Adrenal gland (tissue), 12 donors: ENCODE data around the gene CARD10. TPM values are rescaled to one million over a fixed set of nuclear protein-coding genes. Genes with fewer than 3 reads are reported as not detected.

Experiments used
- DNase-seq, 7 donors: peaks; one replicate each; pipeline ENCODE4 v3.0.0-alpha.2; 2019 to 2020
- H3K27ac ChIP-seq, 5 donors: fragments of 200-600 bp; sonication (generic) in 4 of 5; 1 replicate in 3 of 5; 2 replicates in 2 of 5; pipeline versions ENCODE4 v1.5.1 to v1.8.0; 2016 to 2020; ENCODE audit warnings: mild to moderate bottlenecking in 1 of 5
- H3K27me3 ChIP-seq: fragments of 200-600 bp; 2 replicates; pipeline ENCODE4 v1.8.0; 2021
- H3K36me3 ChIP-seq, 2 donors: fragments of 200-600 bp; replicated peaks in 1 of 2; 1 replicate in 1 of 2; 2 replicates in 1 of 2; pipeline versions ENCODE4 v1.5.1 to v1.8.0; 2018 to 2022
- H3K4me1 ChIP-seq, 2 donors: fragments of 200-600 bp; replicated peaks in 1 of 2; 1 replicate in 1 of 2; 2 replicates in 1 of 2; pipeline versions ENCODE4 v1.5.1 to v1.8.0; 2018 to 2021
- H3K4me3 ChIP-seq, 4 donors: fragments of 200-600 bp; sonication (generic) in 3 of 4; one replicate each; pipeline ENCODE4 v1.5.1; 2016 to 2018
- H3K9me3 ChIP-seq, 3 donors: fragments of 200-600 bp; sonication (generic) in 1 of 3; replicated peaks in 1 of 3; 1 replicate in 2 of 3; 2 replicates in 1 of 3; pipeline versions ENCODE4 v1.5.1 to v1.8.0; 2016 to 2021
- CTCF ChIP-seq, 6 experiments: fragments of 450-650 bp in 4 of 6; fragments of 200-600 bp in 2 of 6; sonication (generic) in 1 of 6; IDR thresholded peaks; 1 replicate in 5 of 6; 2 replicates in 1 of 6; pipeline versions ENCODE4 v1.5.1 to v1.8.0; 2016 to 2021; ENCODE audit warnings: antibody characterized with exemption in 6 of 6, mild to moderate bottlenecking in 2 of 6, moderate library complexity in 1 of 6
- POLR2A ChIP-seq, 2 donors: fragments of 450-650 bp; IDR thresholded peaks; one replicate each; pipeline ENCODE4 v1.6.1; 2017; ENCODE audit warnings: antibody characterized with exemption in 2 of 2, mild to moderate bottlenecking in 2 of 2, moderate library complexity in 1 of 2
- WGBS, 4 donors: extraction: QIAGEN DNeasy Blood & Tissue Kit in 2 of 4; methylation state at CpG; one replicate each; pipeline versions ENCODE4 v1.1.5 to v1.1.7; 2013 to 2017; 5-methylcytosine and 5-hydroxymethylcytosine counted together
- intact Hi-C, 2 donors: fragments of 100-400 bp; cut with DNase I; formaldehyde crosslinking; loops; one replicate each; pipeline versions ENCODE4 v1.14.1 to v1.15.0; 2022 to 2023
- polyA plus RNA-seq, 3 donors: library from polyadenylated mRNA; stranded (reverse); fragments of 200-250 nt in 2 of 3; fragments of 350-450 nt in 1 of 3; fragmentation: Illumina TruSeq in 1 of 3; extraction: RNeasy Lipid Tissue Mini Kit (QIAGEN cat#74804) in 1 of 3; gene quantifications; one replicate each; pipeline ENCODE4 v1.2.3, GENCODE V29; 2013 to 2014
- total RNA-seq, 9 donors: library from RNA; depleted of rRNA in 4 of 9; stranded (reverse); fragments of >200 nt in 4 of 9; fragments of 120-200 nt in 1 of 9; fragmentation: NEBNext Ultra II Directional in 1 of 9; extraction: Animal tissue kit (Norgen Biotek cat#: 25700) in 1 of 9; gene quantifications; one replicate each; pipeline versions ENCODE4 v1.1.0 to v1.2.4, GENCODE V29; 2013 to 2023
- donor health status: healthy with polysubstance abuse.
- donor health status: Bipolar disorder and iron deficiency.
- donor health status: DM: yes; HTN: yes; CAD: no.
- donor health status: DM: no; HTN: no; CAD: no.
- donor health status: DM: no; HTN: no; CAD: no.
- donor health status: DM: yes; HTN: yes; CAD: no.

Gene CARD10
- total and polyA plus RNA-seq, 12 donors = 3.3 to 34.2 (median 19.0) TPM

GRCh38 chr22:37526376-37526775, 7.2 kb upstream of the CARD10 start:
- DNase-seq = peak in 4 of 7 donors; percentile 65 to 87 (median 79)
- 20 to 68% (median 58%) methylated on average over 1 to 12 of the region's 12 CpGs for WGBS, 4 donors
- intact Hi-C loops = no loop called here
- H3K4me1 ChIP-seq = peaks cover 5 to 16% of the 10 kb centered on the region in 2 donors
- H3K36me3 ChIP-seq = no peaks in the 10 kb centered on the region
- no peaks in the 10 kb centered on the region for H3K27me3 ChIP-seq
- TF ChIP-seq CTCF (IDR thresholded peaks at IDR 0.05) (no peak), POLR2A (IDR thresholded peaks at IDR 0.05) (no peak)
- H3K9me3 ChIP-seq = no peaks in the 10 kb centered on the region
- H3K27ac ChIP-seq = peak overlapping the region in 3 of 5 donors; percentile 3 to 74 (median 53)
- H3K4me3 ChIP-seq = no peak overlapping the region

- DNase-seq = no peak
- Histone ChIP-seq H3K27me3 (no peaks in the 10 kb centered on the region), H3K36me3 (no peaks in the 10 kb centered on the region), H3K4me3 (no peak overlapping the region), H3K27ac (peak overlapping the region in 2 of 5 donors; percentile 53 to 74), H3K4me1 (peaks cover 5 to 16% of the 10 kb centered on the region in 2 donors), H3K9me3 (no peaks in the 10 kb centered on the region)
- WGBS, 4 donors = 56 to 62% (median 59%) methylated on average over 6 to 7 of the region's 7 CpGs
- no peak for TF ChIP-seq CTCF (IDR thresholded peaks at IDR 0.05)
- TF ChIP-seq POLR2A (IDR thresholded peaks at IDR 0.05) = no peak
- intact Hi-C loops = no loop called here
These were observed 6.6 kb upstream of the CARD10 start for GRCh38 chr22:37525746-37526350.

- 46 to 76% (median 49%) methylated on average over 8 to 10 of the region's 10 CpGs; no CpG with 5 or more reads in 1 of the 4 donors for WGBS, 4 donors
- intact Hi-C loops = no loop called here
- TF ChIP-seq CTCF (IDR thresholded peaks at IDR 0.05) (no peak), POLR2A (IDR thresholded peaks at IDR 0.05) (no peak)
These were observed 6.0 kb upstream of the CARD10 start for GRCh38 chr22:37525073-37525745.

GRCh38 chr22:37522482-37522881, 3.3 kb upstream of the CARD10 start:
- intact Hi-C loops = no loop called here
- 92 to 96% (median 94%) methylated on average over 6 of the region's 6 CpGs for WGBS, 4 donors
- H3K4me3 ChIP-seq = no peak overlapping the region
- H3K4me1 ChIP-seq = peaks cover 10 to 21% of the 10 kb centered on the region in 2 donors
- H3K27ac ChIP-seq = no peak overlapping the region
- TF ChIP-seq POLR2A (IDR thresholded peaks at IDR 0.05) = no peak
- TF ChIP-seq CTCF (IDR thresholded peaks at IDR 0.05) = no peak
- no peaks in the 10 kb centered on the region for H3K9me3 ChIP-seq
- H3K27me3 ChIP-seq = no peaks in the 10 kb centered on the region
- DNase-seq = no peak
- H3K36me3 ChIP-seq = no peaks in the 10 kb centered on the region

More at GRCh38 chr22:37525073-37525745, 6.0 kb upstream of the CARD10 start:
- Histone ChIP-seq H3K4me1 (peaks cover 5 to 16% of the 10 kb centered on the region in 2 donors), H3K9me3 (no peaks in the 10 kb centered on the region), H3K27ac (peak overlapping the region in 2 of 5 donors; percentile 53 to 74), H3K27me3 (no peaks in the 10 kb centered on the region), H3K36me3 (no peaks in the 10 kb centered on the region), H3K4me3 (no peak overlapping the region)
- DNase-seq = peak in 5 of 7 donors; percentile 70 to 78 (median 76)
